ENCODE data around the gene DDX60.

- TF ChIP-seq CTCF (conservative IDR thresholded peaks at IDR 0.05; ENCODE audit: low read depth, low read length) (no peak), EZH2 (IDR thresholded peaks at IDR 0.05; ENCODE audit: borderline replicate concordance, low read depth, low read length, poor library complexity, severe bottlenecking) (no peak)
These were observed 18.4 kb upstream of the DDX60 start for GRCh38 chr4:168336837-168337549.

Measured in A673 (cell line).